H9 (cell line): ENCODE measurements around the gene FOLR3. TPM values are rescaled to one million over a fixed set of nuclear protein-coding genes. Genes with fewer than 3 reads are reported as not detected.

Experiments used
- DNase-seq: peaks from one replicate; pipeline ENCODE4 v3.0.0-alpha.2; 2017
- H2AFZ ChIP-seq: one replicate; pipeline ENCODE4 v1.6.1; 2013; ENCODE audit warnings: mild to moderate bottlenecking, low read length, control low read depth, moderate library complexity
- H2AK5ac ChIP-seq: 2 replicates; pipeline ENCODE4 v1.6.1; 2013; ENCODE audit warnings: low read length, control low read depth, mixed read lengths; ENCODE audit not compliant: insufficient read length
- H2BK120ac ChIP-seq: one replicate; pipeline ENCODE4 v1.6.1; 2013; ENCODE audit warnings: low read depth, mild to moderate bottlenecking, low read length, control low read depth, inconsistent platforms; ENCODE audit not compliant: poor library complexity, severe bottlenecking
- H2BK12ac ChIP-seq: 2 replicates; pipeline ENCODE4 v1.6.1; 2013; ENCODE audit warnings: low read length, control low read depth, mixed read lengths, low read depth; ENCODE audit not compliant: insufficient read length
- H2BK15ac ChIP-seq: 2 replicates; pipeline ENCODE4 v1.6.1; 2013; ENCODE audit warnings: low read depth, low read length, control low read depth
- H2BK20ac ChIP-seq: one replicate; pipeline ENCODE4 v1.6.1; 2013; ENCODE audit warnings: low read depth, mild to moderate bottlenecking, low read length, control low read depth, inconsistent platforms; ENCODE audit not compliant: poor library complexity, severe bottlenecking
- H2BK5ac ChIP-seq: 2 replicates; pipeline ENCODE4 v1.6.1; 2013; ENCODE audit warnings: low read length, control low read depth, mixed read lengths; ENCODE audit not compliant: insufficient read length
- H3K14ac ChIP-seq: 2 replicates; pipeline ENCODE4 v1.6.1; 2013; ENCODE audit warnings: low read length, control low read depth; ENCODE audit not compliant: insufficient read depth
- H3K18ac ChIP-seq: 2 replicates; pipeline ENCODE4 v1.6.1; 2013; ENCODE audit warnings: low read depth, mild to moderate bottlenecking, mixed read lengths, low read length, control low read depth; ENCODE audit not compliant: insufficient read length
- H3K23ac ChIP-seq: 2 replicates; pipeline ENCODE4 v1.6.1; 2013; ENCODE audit warnings: low read length, control low read depth, mixed read lengths, low read depth; ENCODE audit not compliant: insufficient read length
- H3K23me2 ChIP-seq: 2 replicates; pipeline ENCODE4 v1.6.1; 2013; ENCODE audit warnings: low read depth, mild to moderate bottlenecking, mixed read lengths, low read length, control low read depth; ENCODE audit not compliant: insufficient read length, poor library complexity, severe bottlenecking
- H3K27ac ChIP-seq: 2 replicates; pipeline ENCODE4 v1.5.1; 2013; ENCODE audit warnings: low read length, control low read depth, mixed read lengths, low read depth; ENCODE audit not compliant: insufficient read length
- H3K27me3 ChIP-seq: 2 replicates; pipeline ENCODE4 v1.6.1; 2013; ENCODE audit warnings: low read length, control low read depth, inconsistent platforms; ENCODE audit not compliant: insufficient read depth
- H3K4ac ChIP-seq: 2 replicates; pipeline ENCODE4 v1.6.1; 2013; ENCODE audit warnings: low read depth, mild to moderate bottlenecking, control low read depth, inconsistent platforms, low read length, moderate library complexity
- H3K4me1 ChIP-seq: 2 replicates; pipeline ENCODE4 v1.6.1; 2013; ENCODE audit warnings: low read length, control low read depth, inconsistent platforms; ENCODE audit not compliant: insufficient read depth
- H3K4me2 ChIP-seq: 2 replicates; pipeline ENCODE4 v1.6.1; 2013; ENCODE audit warnings: low read length, control low read depth, mixed read lengths; ENCODE audit not compliant: insufficient read length, insufficient read depth
- H3K56ac ChIP-seq: 2 replicates; pipeline ENCODE4 v1.6.1; 2013; ENCODE audit warnings: low read depth, mild to moderate bottlenecking, mixed read lengths, low read length, control low read depth; ENCODE audit not compliant: insufficient read length
- H3K79me1 ChIP-seq: 2 replicates; pipeline ENCODE4 v1.6.1; 2013; ENCODE audit warnings: low read depth, mild to moderate bottlenecking, moderate library complexity, low read length, control low read depth, inconsistent platforms; ENCODE audit not compliant: insufficient read depth, poor library complexity, severe bottlenecking
- H3K79me2 ChIP-seq: 2 replicates; pipeline ENCODE4 v1.6.1; 2013; ENCODE audit warnings: low read length, control low read depth, inconsistent platforms; ENCODE audit not compliant: insufficient read depth
- H3K9ac ChIP-seq: 2 replicates; pipeline ENCODE4 v1.6.1; 2013; ENCODE audit warnings: low read length, control low read depth, mixed read lengths; ENCODE audit not compliant: insufficient read length; ENCODE audit errors: extremely low read depth
- H3K9me3 ChIP-seq: one replicate; pipeline ENCODE4 v1.6.1; 2013; ENCODE audit warnings: low read depth, low read length, inconsistent platforms; ENCODE audit not compliant: control insufficient read depth
- H3T11ph ChIP-seq: one replicate; pipeline ENCODE4 v1.6.1; 2013; ENCODE audit warnings: mild to moderate bottlenecking, low read length, control low read depth, inconsistent platforms
- H4K20me1 ChIP-seq: one replicate; pipeline ENCODE4 v1.6.1; 2013; ENCODE audit not compliant: control insufficient read depth, insufficient read length, insufficient read depth
- H4K5ac ChIP-seq: 2 replicates; pipeline ENCODE4 v1.6.1; 2013; ENCODE audit warnings: low read depth, mild to moderate bottlenecking, mixed read lengths, low read length, control low read depth; ENCODE audit not compliant: insufficient read length
- H4K8ac ChIP-seq: replicated peaks from 2 replicates; pipeline ENCODE4 v1.6.1; 2013; ENCODE audit warnings: low read length, control low read depth, mixed read lengths, low read depth; ENCODE audit not compliant: insufficient read length
- H4K91ac ChIP-seq: 2 replicates; pipeline ENCODE4 v1.6.1; 2013; ENCODE audit warnings: low read depth, mild to moderate bottlenecking, moderate library complexity, mixed read lengths, low read length, control low read depth; ENCODE audit not compliant: insufficient read length
- H3K27ac Mint-ChIP-seq, 3 experiments: 2 replicates in 2 of 3; 3 replicates in 1 of 3; pipeline ENCODE4 v1.8.0; 2020 to 2021; ENCODE audit warnings: mixed read lengths in 3 of 3, mild to moderate bottlenecking in 1 of 3, moderate library complexity in 1 of 3
- H3K27me3 Mint-ChIP-seq: 2 replicates; pipeline ENCODE4 v1.8.0; 2021; ENCODE audit warnings: low read depth, mild to moderate bottlenecking, moderate library complexity, mixed read lengths
- H3K36me3 Mint-ChIP-seq, 3 experiments: 2 replicates in 2 of 3; 3 replicates in 1 of 3; pipeline ENCODE4 v1.8.0; 2020 to 2021; ENCODE audit warnings: low read depth in 3 of 3, mixed read lengths in 3 of 3; ENCODE audit not compliant: insufficient read depth in 1 of 3
- H3K4me1 Mint-ChIP-seq, 2 experiments: 2 replicates each; pipeline ENCODE4 v1.8.0; 2020; ENCODE audit warnings: mixed read lengths in 2 of 2
- H3K4me3 Mint-ChIP-seq, 2 experiments: 2 replicates in 1 of 2; 3 replicates in 1 of 2; pipeline ENCODE4 v1.8.0; 2020 to 2021; ENCODE audit warnings: mild to moderate bottlenecking in 2 of 2, mixed read lengths in 2 of 2, moderate library complexity in 1 of 2
- H3K9me3 Mint-ChIP-seq, 2 experiments: 2 replicates in 1 of 2; 3 replicates in 1 of 2; pipeline ENCODE4 v1.8.0; 2020; ENCODE audit warnings: mild to moderate bottlenecking in 2 of 2, mixed read lengths in 2 of 2, moderate library complexity in 1 of 2
- CTCF ChIP-seq: fragments of 200-600 bp; sonication (generic); conservative IDR thresholded peaks from 3 replicates; pipeline ENCODE4 v1.8.0; 2021; ENCODE audit warnings: antibody characterized with exemption, mild to moderate bottlenecking
- WGBS: extraction: QIAGEN DNeasy Blood & Tissue Kit; methylation state at CpG from one replicate; pipeline ENCODE4 v1.1.7; 2013; ENCODE audit warnings: missing lambda C conversion rate, low lambda C conversion rate, mixed read lengths; ENCODE audit not compliant: insufficient read length; ENCODE audit errors: extremely low coverage; 5-methylcytosine and 5-hydroxymethylcytosine counted together
- total RNA-seq: library from RNA; stranded (reverse); gene quantifications from 2 replicates; pipeline ENCODE4 v1.2.1, GENCODE V29; 2021

The FOLR3 gene
- total RNA-seq, 1 experiment from 2014 or later = not detected

- H3K4ac ChIP-seq = no peak overlapping the region
- no peaks in the 10 kb centered on the region for H4K20me1 ChIP-seq
- H3K27me3 ChIP-seq = no peaks in the 10 kb centered on the region; the same call in 1 of the 2 replicates
- no peak overlapping the region for H3K14ac ChIP-seq
- no peaks in the 10 kb centered on the region for H3K9me3 ChIP-seq
- WGBS = no CpG with 5 or more reads among the region's 6 CpGs
- H3K56ac ChIP-seq = no peak overlapping the region
- H3K36me3 Mint-ChIP-seq = no peaks in the 10 kb centered on the region
- H2BK15ac ChIP-seq = no peak overlapping the region
- no peaks in the 10 kb centered on the region for H3K79me1 ChIP-seq
- no peak for DNase-seq
- H2BK12ac ChIP-seq = no peak overlapping the region
- no peak overlapping the region for H2AFZ ChIP-seq
- no peak overlapping the region for H3K27ac Mint-ChIP-seq
- H3K4me1 ChIP-seq = no peaks in the 10 kb centered on the region
- H3K4me2 ChIP-seq = no peak overlapping the region
- peaks cover 61% of the 10 kb centered on the region for H3K27me3 Mint-ChIP-seq
- H3K9me3 Mint-ChIP-seq = peaks cover 0 to 3% of the 10 kb centered on the region in 2 experiments; a peak in 3 of 5 replicates
- H3K18ac ChIP-seq = no peak overlapping the region
- no peak overlapping the region for H4K91ac ChIP-seq
- no peak overlapping the region for H3K9ac ChIP-seq
- no peak overlapping the region for H2AK5ac ChIP-seq
- no peak overlapping the region for H2BK120ac ChIP-seq
- H4K8ac ChIP-seq = no peak overlapping the region
- H3K4me3 Mint-ChIP-seq = no peak overlapping the region
- H3K23ac ChIP-seq = no peak overlapping the region
- no peak overlapping the region for H3T11ph ChIP-seq
- no peak overlapping the region for H4K5ac ChIP-seq
- H3K27ac ChIP-seq = no peak overlapping the region
- H3K23me2 ChIP-seq = no peaks in the 10 kb centered on the region
- H3K4me1 Mint-ChIP-seq = no peaks in the 10 kb centered on the region
- no peak overlapping the region for H2BK5ac ChIP-seq
- H2BK20ac ChIP-seq = no peak overlapping the region
- TF ChIP-seq CTCF = no peak
- no peaks in the 10 kb centered on the region for H3K79me2 ChIP-seq
These were observed 16.3 kb upstream of the FOLR3 start for GRCh38 chr11:72119198-72119597.
